Effector CD8-positive, alpha-beta T cell (primary cell): ENCODE measurements around the gene IFT27.
"Not testable (repeated sequence)": the region's sequence is repeated elsewhere in the genome, so short reads cannot be mapped to it uniquely, and the experiment has no call there.

Experiments used
- DNase-seq: peaks from one replicate; lab custom pipeline; 2025; lab: John Stamatoyannopoulos, UW

The IFT27 gene

DNA sequence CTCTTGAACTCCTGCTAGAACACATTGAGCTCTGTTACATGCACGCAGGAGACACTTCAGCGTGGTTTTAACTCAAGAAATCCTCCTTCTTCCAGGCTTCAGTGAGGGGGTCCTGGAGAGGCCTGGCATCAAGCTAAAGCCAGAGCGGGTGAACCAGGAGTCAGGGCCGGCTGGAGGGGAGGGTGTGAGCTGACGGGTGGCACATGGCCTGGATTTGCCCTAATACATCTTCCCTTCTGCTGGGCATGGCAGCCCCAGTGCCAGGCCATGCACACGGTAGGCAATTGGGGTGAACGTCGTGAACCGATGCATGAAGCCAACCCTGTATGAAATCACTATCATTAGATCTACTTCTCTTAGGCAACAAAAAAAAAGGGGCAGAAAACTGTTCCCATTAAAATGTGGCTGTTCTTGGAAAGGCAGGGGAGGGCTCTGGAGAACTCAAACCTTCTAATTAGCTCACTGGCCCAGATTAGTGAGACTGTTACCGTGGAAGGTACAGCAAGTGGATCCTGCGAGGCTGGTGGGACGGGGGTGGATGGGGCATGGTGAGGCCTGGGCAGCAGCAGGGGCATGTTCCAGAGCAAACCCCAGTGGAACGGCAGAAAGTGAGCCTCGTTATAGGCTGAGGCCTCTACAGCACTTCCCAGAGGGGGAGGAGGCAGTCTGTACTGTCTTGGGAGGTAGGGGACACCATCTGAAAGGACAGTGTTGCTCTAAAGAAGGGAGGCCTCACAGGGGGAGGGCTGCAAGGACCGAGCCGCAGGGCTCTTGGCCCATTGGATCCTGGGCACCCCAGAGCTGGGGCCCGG lies 10.6 kb downstream of the IFT27 start:
- DNase-seq = no peak

DNA sequence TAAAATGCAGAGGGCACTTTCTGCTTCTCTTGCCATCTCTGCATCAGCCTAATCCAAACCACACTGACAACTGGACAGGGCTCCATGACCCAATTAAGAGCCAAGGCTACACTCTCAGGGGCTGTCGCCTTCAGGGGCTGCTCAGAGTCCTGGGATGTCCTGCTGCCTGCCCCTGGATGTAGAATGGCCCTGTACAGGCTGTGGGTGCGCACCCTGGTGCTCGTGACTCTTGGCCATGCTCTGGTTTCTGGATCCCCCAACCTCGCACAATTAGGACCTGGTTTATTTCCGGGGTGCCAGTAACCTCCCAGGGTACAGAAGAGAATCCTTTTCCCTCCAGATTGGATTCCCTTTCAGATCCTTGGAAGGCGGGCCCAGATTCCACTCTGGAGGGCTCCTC lies 11.3 kb downstream of the IFT27 start:
- DNase-seq = no peak

DNA sequence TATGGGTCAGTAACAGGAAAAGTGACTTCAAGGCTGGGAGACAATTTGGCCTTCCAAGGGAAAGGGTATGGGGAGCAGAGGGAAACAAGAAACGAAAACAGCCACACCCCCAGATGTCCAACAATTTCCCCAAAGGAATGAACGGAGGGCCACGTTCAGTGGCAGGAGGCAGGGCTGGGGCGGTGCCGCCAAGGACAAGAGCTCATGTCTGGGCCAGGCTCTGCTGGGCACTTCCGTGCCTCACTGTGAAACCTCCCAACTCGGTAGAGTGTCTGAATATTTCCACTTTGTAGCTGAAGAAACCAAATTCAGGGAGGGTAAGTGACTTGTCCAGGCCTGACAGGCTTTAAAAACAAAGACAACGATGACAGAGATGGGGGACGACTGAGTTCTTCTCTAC lies 11.9 kb downstream of the IFT27 start:
- no peak for DNase-seq

DNA sequence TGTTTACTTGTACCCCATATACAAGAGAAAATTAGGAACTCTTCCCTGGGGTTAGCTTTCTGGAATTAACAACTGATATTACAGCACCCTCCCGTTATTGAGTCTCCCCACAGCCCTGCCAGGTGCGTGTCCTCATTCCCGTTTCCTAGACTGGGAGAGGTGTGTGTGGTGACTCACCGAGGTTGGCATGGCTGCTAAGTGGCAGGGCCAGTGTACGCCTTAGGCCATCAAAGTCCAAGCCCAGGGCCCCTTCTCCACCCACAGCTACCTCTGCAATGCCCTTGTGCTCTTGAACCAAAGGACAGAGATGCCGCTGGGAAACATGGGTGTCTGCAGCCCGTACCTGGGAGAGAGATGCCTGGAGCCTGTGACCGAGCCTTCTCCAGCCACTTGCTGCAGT lies 12.3 kb downstream of the IFT27 start:
- no peak for DNase-seq

DNA sequence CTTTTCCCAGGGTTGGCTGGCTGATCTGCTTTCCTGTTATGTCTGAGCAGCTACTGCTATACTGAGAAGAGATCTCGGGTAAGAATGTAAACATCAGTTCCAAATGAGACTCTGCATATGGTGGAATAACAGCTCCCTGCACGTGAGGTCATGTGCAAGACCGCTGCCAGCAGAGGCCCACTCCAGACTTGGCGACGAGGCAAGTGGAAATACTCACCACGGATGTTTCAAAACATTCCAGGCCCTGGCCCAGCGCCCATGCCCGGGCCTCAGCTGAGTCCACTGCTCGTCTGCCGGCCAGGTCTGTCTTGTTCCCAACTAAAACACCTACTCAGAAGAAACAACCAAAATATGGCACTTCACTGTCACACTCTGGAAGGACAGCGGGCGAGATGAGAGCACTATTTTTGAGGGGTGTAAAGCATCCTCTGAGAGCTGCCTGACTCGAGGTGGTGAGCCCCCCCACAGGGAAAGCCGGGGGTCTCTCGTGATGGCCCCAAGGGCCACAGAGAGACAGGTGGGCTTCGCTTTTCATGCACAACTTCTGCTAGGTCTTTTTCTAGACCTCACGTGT lies 13.1 kb downstream of the IFT27 start:
- no peak for DNase-seq

DNA sequence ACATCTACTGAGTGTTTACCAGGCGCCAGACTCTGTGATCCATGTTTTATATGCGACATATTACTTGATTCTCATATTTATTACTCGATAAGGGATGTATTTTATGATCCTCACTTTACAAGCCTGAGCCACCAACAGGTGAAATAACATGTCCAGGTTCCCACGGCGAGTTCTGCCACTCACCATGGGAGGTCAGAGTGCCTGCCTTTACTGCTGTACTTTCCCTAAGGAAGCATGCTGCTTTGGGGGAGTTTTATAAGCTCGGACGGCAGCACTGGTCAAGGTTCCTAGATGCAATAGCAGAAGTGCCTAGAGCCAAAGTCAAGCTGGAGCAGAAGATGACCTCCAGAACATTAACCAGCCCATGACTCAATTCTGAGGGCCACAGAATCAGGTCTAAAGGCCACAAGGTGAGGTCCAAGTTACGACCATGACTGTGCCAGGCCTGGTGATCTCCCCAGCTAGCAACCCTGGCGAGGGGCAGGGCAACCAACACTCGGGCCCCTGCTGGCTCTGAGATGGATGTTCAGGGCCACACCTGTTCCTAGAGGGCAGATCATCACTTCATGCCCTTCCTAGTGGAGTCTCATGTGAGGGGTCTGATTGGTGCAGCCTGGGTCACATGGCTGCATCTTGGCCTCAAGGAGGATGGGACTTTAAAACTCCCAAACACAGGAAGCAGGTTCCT lies 14.2 kb downstream of the IFT27 start:
- DNase-seq = no peak

DNA sequence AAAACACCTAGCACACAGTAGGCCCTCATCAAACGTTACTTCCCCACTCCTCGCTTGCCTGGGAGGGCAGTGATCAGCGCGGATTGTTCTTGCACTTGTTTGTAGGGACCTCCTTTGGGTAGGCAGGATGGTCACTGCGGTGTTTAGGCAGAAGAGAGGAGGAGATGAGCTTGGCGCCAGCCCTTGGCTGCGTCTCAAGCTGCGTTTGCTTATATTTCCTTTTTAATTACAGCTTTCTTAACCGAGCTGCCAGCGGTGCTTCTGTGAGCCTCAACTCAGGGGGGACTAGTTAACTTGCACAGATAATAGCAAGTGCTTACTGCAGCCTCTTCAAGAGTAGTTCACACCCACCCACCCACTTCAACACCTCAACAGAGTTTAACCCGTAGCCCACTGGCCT lies 15.1 kb downstream of the IFT27 start:
- DNase-seq = no peak

DNA sequence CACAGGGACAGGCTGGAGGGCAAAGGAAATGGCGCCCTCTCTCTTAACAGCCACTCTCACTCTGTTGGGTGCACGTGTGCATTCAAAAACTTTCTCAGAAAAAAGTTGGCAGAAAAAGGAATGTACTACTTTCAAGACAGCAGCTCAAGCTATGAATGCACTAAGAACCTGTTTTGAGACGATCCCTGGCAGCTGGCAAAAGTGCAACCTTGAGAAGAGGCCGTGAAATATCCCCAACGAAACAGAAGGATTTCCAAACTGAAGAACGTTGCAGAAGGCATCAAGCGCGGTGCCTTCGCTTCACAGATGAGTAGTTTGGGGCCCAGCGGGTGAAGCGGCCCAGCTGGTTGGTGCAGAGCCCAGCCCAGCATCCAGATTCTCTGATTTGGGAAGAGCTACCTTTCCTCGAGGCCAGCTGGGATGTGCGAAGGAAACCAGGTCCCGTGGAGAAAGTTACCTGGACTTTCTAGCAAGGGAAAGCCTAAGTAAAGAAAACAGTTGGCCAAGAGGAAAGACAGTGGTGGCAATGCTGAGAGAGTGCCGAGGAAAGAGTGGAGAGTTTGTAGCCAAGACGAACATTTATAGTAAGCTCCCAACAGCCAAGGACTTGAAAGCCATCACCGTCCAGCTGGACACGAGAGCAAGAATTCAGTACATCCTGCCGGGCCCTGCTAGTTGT lies 16.3 kb downstream of the IFT27 start:
- no peak for DNase-seq

DNA sequence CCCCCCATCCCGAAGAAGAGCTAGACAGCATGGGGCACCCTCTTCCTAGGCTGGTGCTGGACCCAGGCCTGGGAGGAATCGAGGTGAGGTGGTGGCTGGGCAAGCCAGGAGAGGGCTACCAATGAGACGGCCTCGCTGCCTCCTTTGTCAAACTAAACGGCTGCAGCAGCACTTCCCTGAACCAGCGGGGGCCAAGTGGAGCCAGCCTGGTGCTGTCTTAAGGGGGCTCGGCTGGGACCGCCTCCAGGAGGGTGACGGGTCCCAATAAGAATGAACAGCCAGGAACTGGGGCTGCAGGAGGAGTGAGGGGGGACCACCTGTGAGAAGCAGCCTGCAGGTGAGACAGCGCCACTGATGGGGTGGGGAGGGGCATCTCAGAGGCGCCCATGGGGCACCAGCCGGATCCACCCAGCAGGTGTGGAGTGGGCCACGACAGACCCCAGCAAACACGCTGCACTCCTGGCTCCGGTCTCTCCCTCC lies 17.1 kb downstream of the IFT27 start:
- DNase-seq = no peak

DNA sequence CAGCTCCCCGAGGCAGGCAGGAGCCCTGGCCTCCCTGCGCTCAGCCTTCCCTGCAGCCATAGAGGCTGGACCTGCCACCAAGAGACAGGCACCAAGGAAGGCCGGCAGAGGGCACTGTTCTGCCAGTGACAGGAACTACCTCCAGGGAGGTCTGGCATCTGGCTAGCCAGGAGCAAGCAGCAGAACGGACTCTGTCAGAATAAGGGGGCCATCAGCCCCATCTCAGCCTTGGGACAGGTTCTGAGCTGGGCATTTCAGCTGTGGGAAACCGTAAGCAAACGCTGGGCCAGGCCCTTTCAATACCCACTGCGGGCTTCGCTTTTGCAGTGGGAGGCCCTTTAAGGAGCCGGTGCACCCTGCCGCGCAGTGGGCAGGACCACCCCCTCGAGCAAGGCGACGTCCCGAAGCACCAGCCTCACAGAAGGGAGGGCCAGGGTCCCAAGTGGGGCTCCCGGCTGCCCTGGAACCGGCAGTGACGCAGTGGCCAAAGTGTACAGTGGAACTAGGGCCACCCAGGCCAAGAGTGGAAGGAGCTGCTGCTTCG lies 18.2 kb downstream of the IFT27 start:
- DNase-seq = peak; percentile 47

DNA sequence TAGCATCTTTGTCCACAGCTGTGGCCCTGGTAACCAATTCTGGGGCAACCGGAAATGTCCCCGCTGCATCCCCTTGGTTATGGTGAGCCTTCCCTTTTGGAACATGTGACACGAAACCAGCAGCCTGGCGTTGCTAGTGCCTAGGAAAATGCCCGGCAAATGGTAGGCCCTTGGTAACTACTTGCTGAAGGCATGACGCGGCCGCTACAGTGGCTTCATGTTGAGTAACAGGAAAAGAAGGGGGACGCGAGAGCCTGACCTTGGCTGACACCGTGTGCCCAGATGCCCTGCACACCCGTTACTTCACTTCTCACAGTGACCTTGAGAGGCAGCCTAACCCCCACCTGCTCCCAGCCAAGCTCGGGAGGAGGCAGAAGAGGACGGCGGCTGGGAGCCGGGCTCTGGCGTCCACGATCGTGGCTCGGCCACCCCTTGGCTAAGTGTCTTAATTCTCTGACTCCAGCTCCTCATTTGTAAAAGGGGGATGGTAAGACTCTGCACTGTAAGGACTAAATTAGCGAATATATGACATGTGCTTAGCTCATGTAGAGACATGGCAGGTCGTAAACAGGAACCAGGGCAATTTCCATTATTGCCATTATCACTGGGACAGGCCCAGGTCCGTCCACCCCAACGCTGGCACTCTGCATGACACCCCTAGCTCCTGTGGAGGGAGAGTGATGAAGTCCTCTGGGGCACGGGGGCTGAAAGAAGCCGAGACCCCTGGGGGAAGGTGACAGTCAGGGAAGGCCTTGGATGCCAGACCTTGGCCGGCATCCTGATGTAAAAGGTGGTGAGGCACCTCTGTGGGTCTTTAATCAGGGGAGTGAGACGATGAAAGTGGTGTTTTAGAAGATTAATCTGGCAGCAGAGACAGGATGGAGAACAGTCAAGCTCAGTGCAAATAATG lies 18.9 kb downstream of the IFT27 start:
- no peak for DNase-seq

DNA sequence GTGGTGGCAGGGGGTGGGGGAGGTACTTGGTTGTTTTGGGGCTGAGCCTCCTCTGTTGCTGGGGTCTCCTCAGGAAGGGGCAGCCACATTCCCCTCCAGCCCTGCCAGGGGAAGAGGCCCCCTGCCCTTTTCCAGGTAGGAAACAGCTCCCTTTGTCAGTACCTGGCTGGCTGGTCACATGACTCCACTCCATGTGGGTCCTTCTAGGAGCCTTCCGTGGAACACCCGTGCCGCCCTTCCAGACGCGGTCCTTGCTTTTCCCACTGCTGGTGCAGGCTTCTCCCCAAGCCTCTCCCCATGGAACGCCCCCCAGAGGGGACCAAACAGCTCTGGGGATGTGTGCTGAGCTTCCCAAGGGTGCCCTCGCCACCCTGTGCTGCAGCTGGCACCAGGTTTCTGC lies 19.9 kb downstream of the IFT27 start:
- no peak for DNase-seq

DNA sequence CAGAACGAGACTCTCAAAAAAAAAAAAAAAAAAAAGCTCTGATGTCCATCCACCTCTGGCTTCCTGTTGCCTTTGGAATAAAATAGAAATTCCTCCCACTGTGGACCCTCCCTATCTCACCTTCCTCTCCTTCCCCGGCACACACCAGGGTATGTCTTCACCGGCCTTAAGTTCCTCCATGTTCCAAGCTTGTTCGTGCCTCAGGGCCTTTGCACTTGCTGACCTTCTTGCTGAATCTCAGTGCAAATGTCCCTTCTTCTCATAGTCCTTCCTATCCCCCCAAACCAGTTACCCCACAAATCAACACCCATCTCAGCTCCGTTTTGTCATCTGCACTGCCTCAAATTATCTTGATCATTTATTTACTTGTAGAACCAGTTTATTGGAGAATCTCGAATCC lies 20.6 kb downstream of the IFT27 start:
- no peak for DNase-seq

DNA sequence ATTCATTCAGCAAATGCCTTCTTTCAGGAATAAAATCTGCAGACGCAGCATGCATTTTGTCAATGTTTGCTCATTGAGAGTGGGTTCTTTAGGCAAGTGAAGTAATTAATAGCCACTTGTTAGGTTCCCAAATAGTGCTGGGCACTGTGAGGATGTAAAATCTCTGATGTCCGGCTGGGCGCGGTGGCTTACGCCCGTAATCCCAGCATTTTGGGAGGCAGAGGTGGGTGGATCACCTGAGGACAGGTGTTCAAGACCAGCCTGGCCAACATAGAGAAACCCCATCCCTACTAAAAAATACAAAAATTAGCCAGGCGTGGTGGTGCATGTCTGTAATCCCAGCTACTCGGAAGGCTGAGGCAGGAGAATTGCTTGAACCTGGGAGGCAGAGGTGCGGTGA lies 21.0 kb downstream of the IFT27 start:
- DNase-seq = not testable (repeated sequence)

DNA sequence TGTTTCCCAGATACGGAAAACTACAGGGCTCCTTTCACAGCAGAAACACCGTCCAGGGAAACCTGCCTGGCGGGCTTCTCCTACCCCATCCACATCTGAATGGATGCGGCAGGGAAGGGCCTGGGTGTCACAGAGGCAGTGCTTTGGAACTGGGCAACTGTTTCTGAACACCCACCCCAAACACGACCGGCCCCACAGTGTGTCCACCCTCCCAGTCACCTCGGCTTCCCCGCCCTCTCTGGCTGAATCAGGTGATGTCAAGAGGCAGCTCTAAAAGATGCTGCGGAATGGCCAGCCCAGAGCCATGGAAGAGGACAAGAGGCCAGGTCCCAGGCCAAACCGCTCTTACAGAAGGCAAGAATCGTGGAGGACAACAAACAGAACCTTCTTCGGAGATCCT lies 22.0 kb downstream of the IFT27 start:
- no peak for DNase-seq

DNA sequence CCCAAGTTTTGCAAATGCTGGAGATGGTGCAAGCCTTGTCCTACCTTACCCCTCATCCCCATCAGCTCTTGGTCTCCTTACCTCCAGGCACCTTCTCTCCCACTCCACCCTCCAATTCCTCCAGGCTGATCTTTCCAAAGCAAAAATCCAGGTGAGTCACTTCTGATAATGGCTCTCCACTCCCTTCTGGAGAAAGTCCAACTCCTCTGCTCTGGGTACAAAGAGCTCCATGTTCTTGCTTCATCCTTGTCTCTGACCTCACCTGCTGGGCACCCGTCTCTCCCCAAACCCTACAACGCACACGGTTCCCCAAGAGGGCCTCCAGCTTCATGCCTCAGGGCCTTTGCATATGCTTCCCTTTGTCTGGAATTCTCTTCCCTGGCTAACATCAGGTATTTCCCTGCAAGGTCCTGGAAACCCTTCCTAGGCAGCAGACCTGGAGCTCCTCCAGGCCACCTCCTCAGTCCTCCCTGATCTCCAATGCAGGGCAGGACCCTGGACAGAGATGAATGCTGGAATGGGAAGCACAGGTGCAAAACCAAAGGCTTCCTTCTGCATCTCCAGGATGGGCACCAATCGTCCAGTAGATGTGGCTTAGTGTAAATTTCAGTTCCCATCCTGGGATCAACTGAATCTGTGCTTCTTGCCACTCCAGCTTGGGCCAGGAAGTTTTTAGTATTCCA lies 22.7 kb downstream of the IFT27 start:
- DNase-seq = no peak

DNA sequence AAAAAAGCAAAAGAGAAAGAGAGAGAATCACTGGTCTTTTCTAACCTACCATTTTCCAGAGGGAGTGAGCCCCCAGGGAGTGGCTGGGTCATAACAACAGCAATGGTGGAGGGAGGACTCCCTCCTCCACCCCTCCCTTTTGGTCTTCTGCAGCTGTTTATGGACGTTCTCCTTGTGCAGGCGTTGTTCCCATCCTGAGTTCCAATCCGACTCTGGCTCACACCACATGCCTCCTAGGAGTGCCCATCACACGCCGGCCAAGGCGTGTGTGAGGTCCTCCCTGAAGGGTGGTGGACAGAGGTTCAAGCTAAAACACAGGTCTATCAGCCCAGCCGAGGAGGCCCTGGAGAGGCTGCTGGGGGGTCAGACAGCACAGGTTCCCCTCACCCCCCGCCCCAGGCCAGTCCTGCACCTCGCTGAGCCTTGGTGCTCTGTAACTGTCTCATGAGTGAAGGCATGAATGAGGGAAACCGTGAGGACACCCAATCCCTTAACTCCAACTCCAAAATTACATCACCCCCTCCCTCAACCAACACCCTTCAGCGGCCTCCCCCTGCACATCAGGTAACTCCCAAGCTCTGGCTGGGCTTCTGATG lies 29.4 kb downstream of the IFT27 start:
- no peak for DNase-seq

DNA sequence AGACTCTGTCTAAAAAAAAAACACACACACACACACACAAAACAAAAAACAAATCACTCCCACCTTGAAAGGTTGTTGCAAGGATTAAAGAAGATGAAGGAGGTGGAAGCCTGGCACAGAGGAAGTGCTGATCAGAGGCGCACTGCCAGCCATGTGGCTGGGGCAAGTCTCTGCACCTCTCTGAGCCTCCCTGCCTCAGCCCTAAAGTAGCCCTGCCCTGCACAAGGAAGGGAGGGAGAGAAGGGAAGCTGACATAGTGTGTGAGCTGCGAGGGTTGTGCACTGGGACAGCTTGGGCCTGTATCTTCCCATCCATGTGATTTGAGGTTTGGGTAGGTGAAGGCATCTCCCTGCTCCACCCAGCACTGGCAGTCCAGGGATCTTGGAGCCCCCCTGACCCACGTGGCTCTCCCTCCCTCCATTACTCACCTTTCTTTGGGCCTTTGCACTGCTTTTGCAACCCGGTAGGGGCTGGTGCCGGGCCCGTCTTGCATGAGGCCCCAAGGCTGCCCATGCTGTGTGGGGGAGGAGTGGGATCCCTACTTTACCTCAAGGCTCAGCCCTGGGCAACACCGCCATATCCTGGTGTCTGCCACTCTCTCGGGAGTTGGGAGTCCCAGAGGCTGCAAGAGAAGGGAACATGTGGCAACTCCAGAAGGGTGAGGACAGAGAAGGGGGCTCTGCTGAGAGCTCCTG lies 30.5 kb downstream of the IFT27 start:
- no peak for DNase-seq

DNA sequence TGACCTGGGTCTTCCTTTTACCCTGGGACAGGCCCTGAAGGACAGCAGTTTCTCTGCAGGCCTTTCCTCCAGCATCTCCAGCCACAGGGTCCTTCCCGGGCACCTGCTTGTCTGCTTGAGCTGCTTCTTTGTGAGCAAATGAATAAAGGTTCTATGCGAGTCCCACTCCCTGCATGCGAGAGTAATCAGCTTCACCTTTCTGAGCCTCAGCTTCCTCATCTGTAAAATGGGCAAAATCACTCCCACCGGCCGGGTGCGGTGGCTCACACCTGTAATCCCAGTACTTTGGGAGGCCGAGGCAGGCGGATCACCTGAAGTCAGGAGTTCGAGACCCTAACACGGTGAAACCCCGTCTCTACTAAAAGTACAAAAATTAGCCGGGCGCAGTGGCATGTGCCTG lies 31.1 kb downstream of the IFT27 start:
- DNase-seq = no peak

DNA sequence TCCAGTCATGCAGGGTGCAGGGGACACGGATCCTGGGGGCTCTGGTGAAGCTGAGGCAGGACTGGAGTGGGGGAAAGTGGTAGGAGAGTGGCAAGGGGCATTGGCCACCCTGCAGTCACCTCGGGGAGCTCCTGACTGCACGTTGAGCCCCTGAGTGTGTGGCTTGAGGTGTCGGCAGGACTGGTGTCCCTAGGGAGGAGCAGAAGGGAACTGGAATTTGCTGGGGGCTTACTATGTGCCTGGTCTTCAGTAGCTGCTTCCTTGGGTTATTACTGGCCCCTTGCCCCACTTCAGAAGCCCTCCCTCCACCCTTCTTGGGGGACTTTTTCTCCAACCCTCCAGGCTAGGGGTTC lies 31.5 kb downstream of the IFT27 start:
- no peak for DNase-seq
